GM18511 (cell line): Measurements from ENCODE around the gene MAP3K2.

ENCODE experiments used
- ATAC-seq: cut with Tn5 transposase; IDR thresholded peaks from one replicate; pipeline ENCODE4 v1.9.1; 2021; ENCODE audit warnings: mild to moderate bottlenecking, moderate library complexity; ENCODE audit not compliant: unreplicated experiment

Gene MAP3K2

GRCh38 chr2:127305990-127306585 is 81.7 kb downstream of the MAP3K2 start:
- ATAC-seq, result no peak

DNA sequence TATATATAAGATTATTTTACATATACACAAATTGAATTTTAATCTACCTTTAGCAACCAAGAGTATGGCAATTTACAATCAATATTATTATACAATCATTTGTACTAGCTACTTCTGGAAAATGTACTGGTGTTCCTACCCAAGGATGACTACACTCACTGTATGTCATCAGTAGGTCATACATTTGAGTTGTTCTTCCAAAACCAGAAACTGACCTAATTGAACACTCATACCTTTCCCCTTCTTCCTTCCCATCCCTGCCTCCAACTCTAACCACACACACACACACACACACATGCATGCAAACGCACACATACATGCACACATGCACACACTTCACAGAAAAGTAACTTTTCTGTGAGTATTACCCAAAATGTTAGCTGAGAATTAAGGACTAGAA is 85.6 kb downstream of the MAP3K2 start:
- ATAC-seq, result no peak

DNA sequence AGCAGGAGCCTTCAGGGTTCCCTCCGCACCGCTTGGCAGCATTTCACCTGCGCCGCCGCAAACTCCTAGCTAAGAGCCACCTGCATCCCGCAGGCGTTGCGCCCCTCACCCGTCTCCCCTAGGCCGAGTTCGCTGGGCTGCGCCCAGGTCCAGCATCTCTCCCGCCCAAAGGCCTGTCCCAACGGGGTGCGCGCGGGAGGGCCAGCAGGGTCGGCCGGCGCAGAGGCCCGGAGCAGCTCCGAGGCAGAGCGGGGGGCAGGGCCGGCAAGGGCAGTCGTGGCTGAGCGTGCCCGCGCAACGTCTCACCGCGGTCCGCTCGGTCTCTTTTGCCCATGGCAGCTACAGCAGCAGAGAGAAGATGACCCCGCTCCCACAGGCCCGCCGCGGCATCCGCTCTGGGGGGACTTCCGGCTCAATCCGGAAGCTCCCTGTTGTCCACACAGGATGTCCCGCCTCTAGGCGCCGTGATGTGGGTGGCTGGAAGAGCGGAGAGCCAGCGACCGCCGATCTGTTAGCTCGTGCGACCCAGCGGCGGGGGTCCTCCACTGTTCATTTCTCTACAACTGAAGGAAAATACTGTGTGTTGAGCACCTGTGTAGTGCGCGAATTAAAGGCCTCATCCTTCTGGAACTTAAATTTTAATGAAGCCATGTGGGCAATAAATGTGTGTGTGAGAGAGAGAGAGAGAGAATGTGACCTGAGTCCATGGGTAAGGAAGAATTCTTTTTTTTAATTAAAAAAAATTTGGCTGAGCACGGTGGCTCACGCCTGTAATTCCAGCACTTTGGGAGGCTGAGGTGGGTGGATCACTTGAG is 93.8 kb downstream of the MAP3K2 start, which contains the start of gene ERCC3:
ERCC3 (minus strand) TSS at position 397 of the 815 bp plus-strand sequence; CDS start at position 334, 63 bp downstream.
- ATAC-seq, result peak; percentile 99

DNA sequence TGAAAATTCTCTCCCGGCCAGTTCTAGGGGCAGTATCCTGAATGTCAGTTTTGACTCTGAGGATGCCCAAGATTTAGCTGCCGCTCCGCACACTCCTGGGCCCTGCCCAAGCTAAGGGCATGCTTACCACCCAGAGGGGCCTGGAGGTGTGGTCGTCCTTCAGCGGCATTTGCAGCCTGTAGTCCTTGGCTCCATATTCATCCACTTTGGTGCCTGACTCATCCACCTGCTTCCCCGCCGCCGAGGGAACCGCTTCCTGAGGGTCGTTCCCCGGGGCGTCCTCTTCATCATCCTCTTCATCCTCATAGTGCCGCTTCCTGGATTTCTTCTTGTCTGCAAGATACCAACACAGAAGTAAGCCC is 94.4 kb downstream of the MAP3K2 start:
- peak; percentile 2 for ATAC-seq

GRCh38 chr2:127288274-127288673 is 99.5 kb downstream of the MAP3K2 start:
- ATAC-seq, result no peak

DNA sequence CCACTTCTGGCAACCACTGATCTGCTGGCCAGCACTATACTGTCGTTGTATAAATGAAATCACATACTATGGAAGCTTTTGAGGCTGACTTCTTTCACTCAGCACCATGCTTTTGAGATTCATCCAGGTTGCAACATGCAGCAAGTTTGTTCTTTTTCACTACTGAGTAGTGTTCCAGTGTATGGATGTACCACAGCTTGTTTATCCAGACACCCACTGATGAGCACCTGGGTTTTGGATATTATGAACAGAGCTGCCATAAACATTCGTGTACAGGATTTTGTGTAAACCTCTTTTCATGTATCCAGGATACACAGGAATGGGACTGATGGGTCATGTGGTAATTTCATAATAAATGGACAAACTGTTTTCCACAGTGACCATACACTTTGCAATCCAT is 104.5 kb downstream of the MAP3K2 start:
- no peak for ATAC-seq

DNA sequence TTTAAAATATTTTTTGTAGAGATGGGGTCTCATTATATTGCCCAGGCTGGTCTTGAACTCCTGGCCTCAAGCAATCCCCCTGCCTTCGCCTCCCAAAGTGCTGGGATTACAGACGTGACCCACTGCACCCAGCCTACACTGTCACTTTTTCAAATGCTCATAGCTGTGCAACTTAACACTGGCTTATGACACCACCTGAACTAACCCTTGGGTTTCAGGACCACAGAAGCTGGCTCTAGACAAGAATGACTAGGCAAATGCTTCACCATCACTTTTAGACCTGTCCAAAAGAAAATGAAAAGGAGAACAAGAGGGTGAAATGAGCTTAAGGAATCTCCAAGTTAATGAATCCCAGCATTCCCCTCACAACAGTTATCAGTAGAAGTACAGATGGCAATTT is 107.1 kb downstream of the MAP3K2 start:
- no peak for ATAC-seq

DNA sequence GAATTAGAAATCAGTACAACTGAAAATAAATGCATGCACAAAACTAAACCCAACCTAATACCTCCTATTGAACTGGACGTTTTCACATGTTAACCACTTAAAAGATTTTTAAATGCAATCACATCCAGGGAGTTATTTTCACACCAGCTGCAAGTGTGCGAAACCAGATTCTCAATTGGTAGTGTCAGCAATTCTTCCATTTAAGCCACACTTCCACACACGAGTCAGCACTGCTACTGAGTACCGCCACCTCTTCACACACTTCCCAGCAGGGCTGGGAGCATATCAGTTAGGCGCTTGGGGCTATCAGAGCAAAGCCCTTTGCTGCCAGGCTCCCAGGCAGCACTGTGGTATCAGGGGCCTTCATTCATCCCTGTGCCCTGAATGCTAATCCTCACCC is 108.0 kb downstream of the MAP3K2 start:
- ATAC-seq, result no peak

DNA sequence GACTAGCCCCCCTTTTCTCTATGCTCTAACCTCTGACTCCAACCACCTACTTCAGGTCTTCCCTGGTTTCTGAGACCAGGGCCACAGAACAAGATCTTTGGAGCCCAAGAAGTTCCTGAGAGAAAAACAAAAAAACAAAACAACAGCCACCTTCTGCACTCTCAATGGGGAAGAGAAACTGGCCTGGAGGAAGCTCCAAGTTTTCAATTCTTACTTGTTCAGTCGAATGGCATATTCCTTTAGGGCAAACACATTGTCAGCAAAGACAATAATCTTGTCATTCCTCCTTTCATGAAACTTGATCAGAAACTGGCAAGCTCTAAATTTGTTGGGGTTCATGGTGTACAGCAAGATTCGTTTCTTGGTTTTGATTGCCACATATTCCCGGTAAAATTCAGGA is 108.8 kb downstream of the MAP3K2 start:
- no peak for ATAC-seq

DNA sequence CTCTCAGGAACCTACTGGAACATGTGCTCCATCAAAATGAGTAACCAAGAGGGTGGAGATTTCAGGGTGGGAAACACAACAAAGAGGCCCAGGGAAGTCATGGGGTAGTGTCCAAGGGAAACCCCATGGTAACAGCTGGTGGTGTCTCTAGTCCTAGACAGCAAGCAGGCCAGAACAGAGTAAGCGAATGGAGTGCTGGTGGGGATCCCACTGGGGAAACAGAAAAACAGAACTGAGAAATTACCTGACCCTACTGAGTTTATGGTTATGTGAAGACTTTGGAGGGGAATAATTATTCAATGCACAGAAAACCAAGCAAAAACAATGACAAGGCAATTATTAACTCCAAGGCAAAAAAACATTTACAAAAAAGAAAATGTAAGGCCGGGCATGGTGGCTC is 110.7 kb downstream of the MAP3K2 start:
- peak; percentile 94 for ATAC-seq

GRCh38 chr2:127275789-127276188 is 112.0 kb downstream of the MAP3K2 start:
- no peak for ATAC-seq

- no peak for ATAC-seq
Measured at GRCh38 chr2:127275356-127275755, 112.4 kb downstream of the MAP3K2 start.

DNA sequence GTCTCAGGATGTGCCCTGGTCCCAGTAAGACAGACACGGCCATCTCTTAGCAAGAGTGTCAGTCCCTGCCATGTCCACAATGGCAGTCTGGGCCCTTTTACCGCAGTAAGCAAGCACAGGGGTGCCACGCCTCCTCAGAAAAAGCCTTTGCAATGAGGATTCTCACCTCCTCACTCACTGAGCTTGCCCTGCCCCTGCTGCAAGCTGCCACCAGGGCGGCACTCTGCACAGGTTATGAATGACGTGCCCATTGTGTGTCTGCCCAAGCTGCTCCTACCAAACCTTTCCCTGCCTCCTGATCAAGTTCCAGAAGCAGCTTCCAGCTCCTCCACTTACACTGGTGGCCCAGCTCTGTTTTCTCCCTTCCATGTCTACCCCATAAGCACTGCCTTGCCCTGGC is 117.1 kb downstream of the MAP3K2 start:
- ATAC-seq, result no peak

GRCh38 chr2:127261804-127262406 is 125.9 kb downstream of the MAP3K2 start:
- ATAC-seq, result no peak

- ATAC-seq, result no peak
Measured at GRCh38 chr2:127259355-127259754, 128.4 kb downstream of the MAP3K2 start.

GRCh38 chr2:127256866-127257265 is 130.9 kb downstream of the MAP3K2 start:
- ATAC-seq, result no peak

DNA sequence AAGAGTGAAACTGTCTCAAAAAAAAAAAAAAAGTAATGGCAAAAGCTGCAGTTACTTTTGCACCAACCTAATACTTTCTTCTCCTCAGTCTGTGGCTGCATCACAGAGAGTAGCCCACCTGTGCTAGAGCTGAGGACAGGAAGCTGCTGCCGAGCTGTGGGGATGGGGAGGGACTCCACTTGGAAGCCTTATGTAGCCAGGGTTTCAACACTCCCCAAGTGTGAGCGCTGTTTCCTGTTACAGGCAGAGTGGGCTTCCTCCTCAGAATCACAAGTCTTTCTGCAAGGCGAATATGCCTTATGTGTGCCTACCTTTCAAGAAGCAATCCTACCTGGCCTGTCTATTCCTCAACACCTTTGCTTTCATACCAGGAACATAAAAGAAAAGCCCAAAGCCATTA is 131.4 kb downstream of the MAP3K2 start:
- no peak for ATAC-seq

DNA sequence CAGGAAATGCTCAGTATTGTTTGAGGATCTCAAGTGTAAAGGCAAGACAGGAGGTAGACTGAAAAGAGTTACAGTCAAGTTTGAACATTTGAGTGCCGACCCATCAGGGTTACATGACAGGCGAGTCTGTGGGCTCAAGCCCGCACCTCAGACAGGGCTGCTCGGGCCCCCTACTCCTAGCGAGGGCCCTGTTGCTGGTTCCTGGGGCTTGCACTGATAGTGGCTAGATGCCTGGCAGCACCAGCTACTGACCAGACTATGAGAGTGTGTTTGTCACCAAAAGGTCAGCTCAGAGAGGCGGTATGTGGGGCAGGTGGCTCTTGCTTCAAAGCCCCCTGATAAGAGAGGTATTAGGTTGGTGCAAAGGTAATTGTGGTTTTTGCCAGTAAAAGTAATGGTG is 132.1 kb downstream of the MAP3K2 start:
- ATAC-seq, result no peak

DNA sequence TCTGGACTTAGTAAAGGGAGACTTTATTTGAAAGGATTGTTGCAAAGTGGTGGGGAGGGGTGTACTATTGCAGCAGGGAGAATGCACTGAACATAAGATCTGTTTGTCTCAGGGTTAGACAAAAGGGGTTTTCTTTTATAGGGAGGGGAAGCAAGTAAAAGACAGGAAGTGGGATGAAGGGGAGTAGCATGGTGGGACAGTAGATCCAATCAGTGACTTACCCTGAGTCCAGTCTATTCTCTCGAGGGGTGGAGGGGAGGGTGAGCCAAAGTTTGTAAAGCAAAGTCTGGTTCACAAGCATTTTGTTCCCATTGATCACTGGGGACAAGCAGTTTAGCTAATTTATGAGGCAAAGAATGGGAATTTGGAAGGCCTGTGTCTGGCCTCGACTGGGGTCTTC is 132.6 kb downstream of the MAP3K2 start:
- no peak for ATAC-seq

GRCh38 chr2:127254386-127254981 is 133.3 kb downstream of the MAP3K2 start:
- no peak for ATAC-seq
